HG02884 (cell line): ENCODE data around the gene NEURL2.
A peak's percentile ranks its signal among the peaks of the same experiment; 100 is the strongest.

Experiments
- ATAC-seq: cut with Tn5 transposase; IDR thresholded peaks from one replicate; pipeline ENCODE4 v1.9.1; 2021; ENCODE audit warnings: mild to moderate bottlenecking, moderate library complexity; ENCODE audit not compliant: unreplicated experiment

The NEURL2 gene

DNA sequence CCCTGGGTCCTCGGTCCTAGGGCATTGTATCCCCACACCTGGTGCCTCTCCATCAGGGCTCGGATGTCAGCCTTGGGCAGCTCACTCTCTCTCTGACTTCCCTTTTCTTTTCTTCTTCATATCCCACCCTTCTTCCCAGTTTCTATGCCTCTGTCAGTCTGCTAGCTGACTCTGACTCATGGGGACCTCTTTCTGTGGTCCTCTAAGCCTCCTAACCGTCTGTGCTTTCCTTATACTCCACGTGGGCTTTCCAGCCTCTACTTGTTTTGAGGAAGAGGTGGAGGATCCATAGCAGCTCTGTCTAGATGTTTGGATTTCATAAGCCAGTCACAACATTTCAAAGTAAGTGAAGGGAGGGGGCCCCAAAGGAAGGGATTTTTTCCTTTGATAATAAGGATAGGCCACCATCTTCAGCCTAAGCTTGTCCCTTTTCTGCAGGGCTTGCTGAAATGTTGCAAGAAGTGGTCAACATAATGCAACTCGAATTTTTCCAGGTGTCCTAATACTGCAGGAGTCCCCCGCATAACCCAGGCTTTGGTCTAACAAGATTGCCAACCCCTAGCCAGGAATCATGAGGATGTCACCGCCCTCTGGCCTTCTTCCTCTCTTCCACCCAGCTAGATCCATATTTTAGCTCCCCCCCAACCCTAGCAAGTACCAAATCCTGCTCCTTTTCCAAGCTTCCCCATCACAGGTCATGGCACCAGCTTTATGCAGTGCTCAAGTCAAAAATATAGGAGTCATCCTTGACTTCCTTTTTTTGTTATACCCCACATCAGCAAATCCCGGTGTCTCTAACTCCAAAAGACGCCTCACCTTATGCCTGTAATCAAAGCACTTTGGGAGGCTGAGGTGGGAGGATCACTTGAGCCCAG is 29.7 kb upstream of the NEURL2 start:
- no peak for ATAC-seq

DNA sequence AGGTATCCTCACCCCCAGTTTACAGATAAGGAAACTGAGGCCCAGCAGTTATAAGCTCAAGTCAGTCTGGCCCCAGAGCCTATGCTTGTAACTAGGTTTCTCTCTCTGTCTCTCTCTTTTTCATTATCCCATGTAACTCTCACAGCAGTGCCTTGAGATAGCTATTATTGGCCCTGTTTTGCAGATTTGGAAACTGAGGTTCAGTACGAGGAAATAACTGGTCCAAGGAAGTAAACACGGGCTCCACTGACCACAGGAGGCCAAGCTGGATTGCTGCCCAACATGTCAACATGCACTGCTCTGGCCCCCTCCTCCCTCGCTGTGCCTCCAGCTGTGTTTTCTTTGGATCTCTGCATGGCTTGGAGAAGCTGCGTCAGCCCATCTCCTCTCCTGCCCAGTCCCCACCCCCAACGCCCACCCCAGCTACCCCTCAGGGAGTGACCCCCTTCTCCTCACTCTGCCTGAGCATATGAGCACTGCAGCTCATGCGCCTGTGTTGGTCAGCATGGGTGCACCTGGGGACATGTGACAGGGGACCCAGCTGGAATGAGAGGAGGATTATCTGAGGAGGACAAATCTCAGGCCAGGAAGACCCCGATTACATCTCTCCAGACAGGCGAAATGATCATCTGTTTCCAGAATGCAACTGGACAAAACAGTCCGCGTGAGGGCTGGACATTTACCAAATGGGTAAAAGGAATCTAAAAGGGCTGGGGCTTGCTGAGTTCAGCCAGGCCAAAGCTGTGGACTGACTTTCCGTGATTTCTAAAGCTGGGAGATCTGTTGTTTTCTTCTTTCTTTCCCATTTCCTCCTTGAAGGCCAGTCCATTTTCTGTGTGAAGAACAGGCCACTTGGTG is 28.8 kb upstream of the NEURL2 start:
- no peak for ATAC-seq

DNA sequence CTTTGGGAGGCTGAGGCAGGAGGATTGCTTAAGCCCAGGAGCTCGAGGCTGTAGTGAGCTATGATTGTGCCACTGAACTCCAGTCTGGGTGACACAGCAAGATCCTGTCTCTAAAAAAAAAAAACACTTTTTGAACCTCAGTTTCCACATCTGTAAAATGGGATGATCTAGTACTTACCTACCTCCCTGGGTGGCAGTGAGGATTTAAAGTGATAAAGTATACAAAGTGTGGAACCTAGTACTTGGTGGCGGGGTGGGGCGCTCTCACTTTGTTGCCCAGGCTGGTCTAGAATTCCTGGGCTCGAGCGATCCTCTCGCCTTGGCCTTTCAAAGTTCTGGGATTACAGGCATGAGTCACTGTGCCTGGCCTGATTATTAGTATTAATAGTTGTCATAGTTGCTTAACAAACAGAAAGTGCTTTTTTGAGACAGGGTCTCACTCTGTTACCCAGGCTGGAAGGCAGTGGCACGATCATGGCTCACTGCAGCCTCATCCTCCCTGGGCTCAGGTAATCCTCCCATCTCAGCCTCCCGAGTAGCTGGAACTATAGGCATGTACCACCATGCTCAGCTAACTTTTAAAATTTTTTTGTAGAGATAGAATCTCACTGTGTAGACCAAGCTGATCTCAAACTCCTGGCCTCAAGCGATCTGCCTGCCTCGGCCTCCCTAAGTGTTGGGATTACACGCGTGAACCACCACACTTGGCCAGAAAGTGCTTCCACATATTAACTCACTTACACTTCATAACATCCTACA is 27.9 kb upstream of the NEURL2 start:
- no peak for ATAC-seq

DNA sequence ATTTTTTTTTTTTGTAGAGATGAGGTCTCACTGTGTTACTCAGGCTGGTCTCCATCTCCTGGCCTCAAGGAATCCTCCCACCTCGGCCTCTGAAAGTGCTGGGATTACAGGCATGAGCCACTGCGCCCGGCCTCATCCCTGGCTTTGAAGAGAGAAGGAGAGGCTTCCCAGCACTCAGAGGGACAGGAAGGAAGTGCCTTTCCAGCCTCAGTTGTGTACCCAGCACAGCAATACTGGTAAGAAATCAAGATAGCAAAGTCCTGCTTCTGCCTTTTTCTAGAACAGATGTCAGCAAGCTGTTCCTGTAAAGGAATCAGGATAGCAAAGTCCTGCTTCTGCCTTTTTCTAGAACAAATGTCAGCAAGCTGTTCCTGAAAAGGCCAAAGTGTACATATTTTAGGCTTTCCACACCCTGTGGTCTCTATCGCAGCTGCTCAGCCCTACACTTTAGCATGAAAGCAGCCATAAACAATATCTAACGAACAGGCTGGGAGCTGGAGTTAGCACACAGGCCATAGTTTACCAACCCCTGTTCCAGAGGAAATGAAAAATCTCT is 27.3 kb upstream of the NEURL2 start:
- ATAC-seq, result no peak

DNA sequence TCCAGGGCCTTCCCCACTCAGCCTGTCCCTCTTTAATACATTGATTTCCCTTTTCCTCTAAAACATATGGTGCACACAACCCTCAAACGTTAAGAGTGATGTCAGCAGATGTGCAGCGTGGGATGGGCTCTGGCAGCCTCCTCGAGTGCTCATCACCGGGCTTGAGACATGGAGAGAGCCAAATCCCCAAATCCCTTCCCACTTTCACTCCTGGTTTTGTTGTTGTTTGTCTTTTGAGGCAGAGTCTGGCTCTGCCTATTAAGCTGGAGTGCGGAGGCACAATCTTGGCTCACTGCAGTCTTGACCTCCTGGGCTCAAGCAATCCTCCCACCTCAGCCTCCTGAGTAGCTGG is 26.8 kb upstream of the NEURL2 start:
- no peak for ATAC-seq

DNA sequence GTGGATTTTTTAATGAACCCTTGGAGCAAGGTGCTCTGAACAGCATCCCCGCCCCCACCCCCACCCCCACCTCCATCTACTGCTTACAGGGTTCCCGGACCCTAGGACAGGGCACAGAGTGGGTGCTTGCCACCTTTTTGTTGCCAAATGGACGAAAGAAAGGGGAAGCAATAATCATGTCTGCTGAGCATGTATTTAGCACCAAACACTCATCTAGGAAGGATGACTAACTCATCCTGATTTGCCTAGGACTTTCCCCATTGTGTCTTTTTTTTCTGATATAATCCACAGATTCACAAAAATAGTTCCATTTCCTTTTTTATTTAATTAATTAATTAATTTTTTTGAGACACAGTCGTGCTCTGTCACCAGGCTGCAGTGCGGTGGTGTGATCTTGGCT is 22.1 kb upstream of the NEURL2 start:
- ATAC-seq, result no peak

DNA sequence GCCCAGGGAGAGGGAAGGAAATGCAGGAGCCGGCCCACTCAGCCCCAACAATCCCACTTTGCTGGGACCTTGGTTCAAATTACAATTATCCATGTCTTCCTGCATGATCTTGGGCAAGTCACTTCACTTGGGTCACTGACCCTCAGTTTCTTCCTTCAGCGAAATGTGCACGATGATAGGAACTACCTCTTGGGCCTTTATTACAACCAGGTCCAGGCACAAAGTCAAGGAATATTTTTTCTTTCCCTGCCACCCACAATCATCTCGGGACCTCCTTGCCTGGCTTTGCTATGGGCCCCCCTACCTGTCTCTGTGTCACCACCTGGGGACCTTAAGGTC is 21.3 kb upstream of the NEURL2 start:
- ATAC-seq, result no peak

DNA sequence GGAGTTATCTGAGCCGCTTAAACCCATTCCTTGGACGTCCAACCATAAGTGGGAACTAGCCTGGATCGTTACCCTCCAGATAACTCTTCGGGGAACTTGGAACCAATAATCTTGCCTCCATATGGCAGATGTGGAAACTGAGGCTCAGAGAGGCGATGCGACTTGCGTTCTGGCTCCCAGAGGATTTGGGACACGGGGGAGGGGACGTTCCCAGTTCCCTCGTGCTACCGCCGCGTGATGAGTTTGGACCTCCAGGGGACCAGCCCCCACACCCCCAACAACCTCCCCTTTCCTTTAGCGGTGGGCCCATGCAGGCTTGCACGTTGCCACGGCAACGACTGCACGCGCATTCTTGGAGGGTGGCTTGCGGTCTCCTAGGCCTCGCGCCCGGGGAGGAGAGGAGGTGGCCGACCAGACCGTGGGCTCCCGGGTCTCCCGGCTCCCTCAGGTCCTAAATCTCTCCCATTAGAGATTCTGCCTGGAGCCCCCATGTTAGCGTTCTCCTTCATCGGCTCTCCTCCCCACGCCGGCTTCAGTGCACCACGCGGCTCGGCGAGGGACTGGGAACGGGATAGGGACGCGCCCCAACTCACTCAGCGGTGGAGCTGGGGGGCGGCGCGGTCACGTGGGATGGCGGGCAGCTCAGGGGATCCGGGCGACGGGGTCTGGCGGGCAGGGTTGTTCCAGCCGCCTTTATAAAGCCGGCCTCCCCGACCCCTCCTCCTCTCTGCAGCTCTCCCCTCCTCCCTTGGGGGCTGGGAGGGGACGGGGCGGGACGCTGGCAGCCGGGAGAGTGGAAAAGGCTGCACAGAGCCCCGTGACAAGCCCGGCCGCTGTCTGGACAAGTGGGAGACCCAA is 20.7 kb upstream of the NEURL2 start, which contains the start of gene PLTP:
TSS of gene PLTP (minus strand) at position 670 of the 858 bp plus-strand sequence. CDS start 703 bp downstream, outside the sequence.
- ATAC-seq, result no peak

DNA sequence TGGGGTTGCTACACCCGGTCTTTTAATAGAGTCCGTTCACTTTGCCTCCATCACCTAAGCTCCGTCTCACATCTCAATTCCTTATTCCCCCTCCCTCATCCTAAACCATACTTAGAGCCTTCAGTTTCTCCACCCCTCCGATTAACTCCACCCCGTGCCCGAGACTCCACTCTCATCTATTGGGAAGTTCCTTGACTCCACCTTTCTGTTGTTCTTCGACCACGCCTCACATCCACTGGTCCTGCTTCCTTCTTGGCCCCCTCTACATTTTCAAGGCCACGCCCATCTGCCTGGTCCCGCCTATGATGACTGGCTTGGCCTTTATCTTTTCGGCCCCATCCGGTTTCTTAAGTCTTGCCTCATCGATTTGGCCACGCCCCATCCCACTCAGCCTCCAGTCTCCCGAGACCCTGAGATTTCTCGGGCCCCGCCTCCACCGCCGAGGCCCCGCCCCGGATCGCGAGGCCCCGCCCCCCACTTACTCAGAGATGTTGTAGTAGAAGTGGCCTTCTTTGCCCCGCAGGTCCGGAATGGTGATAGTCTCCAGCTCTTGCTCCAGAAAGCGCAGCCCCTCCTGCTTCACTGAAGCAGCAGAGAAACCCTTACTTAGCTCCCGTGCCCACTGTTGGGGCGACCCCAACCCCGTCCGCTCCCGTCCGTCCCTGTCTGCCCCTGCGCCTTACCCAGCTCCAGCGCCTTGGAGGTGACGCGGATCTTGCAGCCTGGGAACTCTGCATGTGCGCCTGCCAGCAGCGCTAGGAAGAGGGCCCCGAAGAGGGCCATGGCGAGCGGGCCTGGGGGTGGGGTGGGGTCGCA is 19.9 kb upstream of the NEURL2 start:
- peak; percentile 89 for ATAC-seq

DNA sequence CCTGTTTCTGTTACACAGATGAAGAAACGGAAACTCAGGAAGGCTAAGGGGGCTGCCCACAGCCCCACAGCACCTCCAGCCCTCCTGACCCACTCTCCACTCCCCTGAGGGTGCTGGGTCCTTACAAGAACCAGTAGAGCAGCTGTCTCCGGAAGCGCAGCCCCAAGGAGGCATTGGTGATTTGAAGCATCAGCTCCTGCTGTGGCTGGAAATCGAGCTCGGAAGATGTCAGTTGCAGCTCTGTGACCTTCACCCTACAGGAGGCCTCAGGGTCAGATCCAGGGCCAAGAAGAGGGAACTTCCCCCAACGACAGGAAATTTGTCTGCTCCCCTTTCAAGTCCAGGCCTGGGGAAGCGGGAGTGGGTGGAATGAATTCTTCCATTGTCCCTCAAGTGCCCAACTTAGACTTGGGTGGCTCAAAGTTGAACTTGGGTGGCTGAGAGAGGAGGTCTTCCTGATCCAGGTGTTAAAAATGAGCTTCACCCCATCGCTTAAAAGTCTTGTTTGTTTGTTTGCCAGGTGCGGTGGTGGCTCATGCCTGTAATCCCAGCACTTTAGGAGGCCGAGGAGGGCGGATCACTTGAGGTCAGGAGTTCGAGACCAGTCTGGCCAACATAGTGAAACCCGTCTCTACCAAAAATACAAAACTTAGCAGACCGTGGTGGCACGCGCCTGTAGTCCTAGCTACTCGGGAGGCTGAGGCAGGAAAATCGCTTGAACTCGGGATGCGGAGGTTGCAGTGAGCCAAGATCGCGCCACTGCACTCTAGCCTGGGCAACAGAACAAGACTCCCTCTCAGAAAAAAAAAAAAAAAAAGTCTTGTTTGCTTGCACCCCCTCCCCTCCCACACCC is 19.0 kb upstream of the NEURL2 start:
- no peak for ATAC-seq

DNA sequence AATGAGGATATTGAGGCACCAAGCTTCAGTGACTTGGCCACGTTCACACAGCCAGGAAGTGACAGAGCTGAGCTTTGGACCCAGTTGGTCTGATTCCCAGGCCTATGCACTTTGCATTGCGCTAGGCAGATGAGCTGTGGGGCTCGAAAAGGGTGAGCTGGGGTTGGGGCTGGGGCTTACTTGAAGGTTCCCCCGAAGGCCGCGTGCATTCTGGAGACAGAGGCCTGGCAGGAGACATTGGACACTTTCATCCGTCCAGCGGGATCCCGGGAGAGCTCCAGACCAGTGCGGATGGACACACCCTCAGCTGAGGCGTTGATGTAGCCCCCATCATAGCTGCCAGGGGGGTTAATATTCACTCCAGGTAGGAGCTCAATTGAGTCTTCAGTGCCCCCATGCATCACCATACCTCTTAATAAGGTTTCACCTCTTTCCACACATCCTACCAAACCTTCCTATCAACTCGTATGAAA is 18.4 kb upstream of the NEURL2 start:
- no peak for ATAC-seq

DNA sequence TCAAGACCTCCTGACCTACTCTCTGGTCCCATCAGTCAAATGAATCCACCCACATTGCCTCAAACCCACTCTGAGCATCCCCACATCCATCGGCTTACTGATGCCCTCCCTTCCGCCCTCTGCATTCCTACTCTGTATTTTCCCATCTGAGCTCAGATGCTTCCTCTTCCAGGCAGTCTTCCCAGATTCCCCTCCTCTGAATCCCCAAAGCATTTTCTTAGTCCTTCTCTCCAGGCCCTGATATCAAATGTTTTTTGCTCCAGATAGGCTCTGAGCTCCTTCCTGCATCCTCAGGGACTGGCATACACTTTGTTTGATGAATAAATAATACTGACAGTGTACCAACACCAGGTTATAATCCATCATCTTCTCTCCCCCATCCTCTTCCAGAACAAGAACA is 17.1 kb upstream of the NEURL2 start:
- no peak for ATAC-seq

DNA sequence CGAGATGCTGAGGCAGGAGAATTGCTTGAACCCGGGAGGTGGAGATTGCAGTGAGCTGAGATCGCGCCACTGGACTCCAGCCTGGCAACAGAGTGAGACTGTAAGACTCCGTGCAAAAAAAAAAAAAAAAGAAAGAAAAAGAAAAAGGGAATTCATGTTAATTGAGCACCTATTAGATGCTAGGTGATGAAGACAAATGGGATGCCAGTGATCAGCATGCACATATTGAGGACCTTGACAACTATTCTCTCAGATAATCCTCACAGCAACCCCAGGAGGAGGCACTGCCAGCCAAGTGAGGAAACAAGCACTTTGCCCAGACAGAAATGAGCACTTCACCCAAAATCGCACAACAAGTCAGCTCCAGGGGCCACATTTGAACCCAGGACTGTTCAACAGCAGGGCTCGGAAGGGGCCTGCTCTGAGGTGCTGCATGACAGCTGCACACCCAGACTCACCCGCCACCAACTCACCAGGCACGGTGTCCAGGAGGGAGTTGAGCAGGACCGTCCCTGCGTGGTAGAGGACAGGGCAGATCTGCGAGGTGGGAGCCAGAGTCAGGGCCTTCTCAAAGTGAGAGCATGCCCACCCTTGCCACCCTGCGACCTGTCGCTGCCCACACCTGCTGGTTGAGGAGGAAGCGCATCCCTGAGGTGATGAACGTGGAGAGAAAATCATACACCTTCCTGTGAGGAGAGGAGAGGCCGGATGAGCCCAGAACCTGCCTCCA is 16.4 kb upstream of the NEURL2 start:
- no peak for ATAC-seq

DNA sequence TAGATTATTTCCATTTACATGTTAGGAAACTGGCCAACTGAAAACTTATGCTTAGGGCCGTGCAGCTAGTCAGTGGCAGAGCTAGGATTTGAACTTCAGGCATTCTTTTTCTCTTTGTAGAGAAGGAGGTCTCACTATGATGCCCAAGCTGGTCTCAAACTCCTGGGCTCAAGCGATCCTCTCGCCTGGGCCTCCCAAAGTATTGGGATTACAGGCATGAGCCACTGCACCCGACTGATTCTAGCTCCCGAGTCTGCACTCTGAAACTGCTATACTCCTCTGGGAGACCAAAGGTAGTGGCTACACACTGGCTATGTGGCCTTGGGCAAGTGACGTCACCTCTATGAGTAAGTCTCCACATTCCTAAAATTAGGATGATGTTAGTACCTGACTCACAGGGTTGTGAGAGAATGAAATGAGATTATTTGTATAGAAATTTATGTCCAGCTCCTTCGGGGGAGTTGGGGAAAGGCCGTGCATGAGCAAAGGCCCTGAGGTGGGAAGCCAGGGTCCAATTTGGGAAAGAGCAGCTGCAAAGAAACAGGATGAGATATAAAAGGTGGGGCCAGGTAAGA is 14.6 kb upstream of the NEURL2 start:
- ATAC-seq, result no peak

DNA sequence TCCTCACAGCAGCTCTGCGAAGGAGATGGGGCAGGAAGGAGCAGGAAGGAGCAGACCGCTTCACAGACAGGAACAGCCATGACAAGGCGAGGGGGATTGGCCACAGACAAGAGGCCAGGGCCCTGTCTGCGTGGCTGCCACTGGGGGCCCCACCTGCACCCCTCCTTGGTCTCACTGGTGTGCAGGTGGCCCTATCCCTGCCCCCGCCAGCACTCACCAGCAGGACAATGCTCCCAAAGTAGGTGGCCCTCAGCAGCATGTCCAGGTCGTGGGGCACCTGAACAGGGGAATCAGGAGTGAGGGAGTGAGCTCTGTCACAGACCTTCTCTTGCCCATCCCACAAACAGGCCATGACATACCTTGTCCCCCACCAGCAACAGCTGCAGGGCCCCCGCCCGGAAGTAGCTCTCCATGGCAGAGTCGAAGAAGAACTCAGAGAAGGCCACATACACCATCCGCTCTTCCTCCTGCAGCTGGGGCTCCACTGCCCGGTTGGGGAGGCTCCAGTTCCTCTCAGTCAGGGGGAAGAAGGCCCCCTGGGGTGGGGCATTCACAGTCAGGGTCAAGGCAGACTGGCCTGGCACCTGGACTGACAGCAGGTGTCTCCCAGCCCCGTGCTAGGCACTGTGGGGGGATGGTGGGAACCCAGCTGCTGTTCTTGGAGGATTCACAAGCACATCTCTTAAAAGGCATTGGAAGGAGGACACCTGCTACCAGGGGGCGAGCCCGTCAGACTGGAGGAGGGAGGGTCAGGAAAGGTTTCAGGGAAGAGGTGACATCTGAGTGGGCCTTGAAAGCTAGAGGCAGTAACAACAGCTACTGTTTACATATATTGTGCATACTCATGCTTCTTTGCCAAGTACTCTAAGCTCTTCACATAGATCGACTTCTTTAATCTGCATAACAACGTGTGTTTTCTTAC is 13.8 kb upstream of the NEURL2 start:
- ATAC-seq, result no peak

DNA sequence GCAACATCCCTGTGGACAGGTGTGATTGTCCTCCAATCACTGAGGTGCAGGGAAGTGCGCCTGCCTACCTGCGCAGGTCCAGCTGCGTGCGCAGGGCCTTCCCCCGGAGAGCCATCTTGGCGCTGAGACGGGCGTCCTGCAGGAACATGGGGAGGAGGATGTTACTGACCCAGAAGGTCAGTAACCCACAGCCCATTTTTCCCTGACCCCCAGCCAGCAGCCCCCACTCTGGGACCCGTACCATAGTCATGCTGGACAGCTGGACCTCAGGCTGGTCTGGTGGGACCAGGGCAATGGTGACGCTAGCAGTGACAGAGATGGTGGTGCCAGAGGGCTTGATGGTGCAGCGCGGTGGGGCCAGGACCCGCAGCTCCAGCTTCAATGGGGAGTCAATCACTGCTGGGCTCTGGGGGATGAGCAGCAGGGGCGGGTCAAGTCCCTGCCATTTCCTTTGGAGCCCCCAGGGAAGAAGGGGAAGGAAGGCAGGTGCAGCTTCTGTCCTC is 11.2 kb upstream of the NEURL2 start:
- no peak for ATAC-seq
